Ishikawa (cell line): Measurements from ENCODE around the gene HDGFL2.
A peak's percentile ranks its signal among the peaks of the same experiment; 100 is the strongest.

Experiments
- CEBPB ChIP-seq: IDR thresholded peaks from 2 replicates; pipeline ENCODE4 v1.6.1; 2012
- CREB1 ChIP-seq: IDR thresholded peaks from 2 replicates; pipeline ENCODE4 v1.6.1; 2012; ENCODE audit warnings: low read depth
- EGR1 ChIP-seq: IDR thresholded peaks from 2 replicates; pipeline ENCODE4 v1.6.1; 2012
- EP300 ChIP-seq: IDR thresholded peaks from 2 replicates; pipeline ENCODE4 v1.6.1; 2012; ENCODE audit warnings: borderline replicate concordance
- FOXM1 ChIP-seq: IDR thresholded peaks from 2 replicates; pipeline ENCODE4 v1.6.1; 2012; ENCODE audit warnings: low read depth, borderline replicate concordance
- NFIC ChIP-seq: IDR thresholded peaks from 2 replicates; pipeline ENCODE4 v1.6.1; 2012
- RAD21 ChIP-seq: IDR thresholded peaks from 2 replicates; pipeline ENCODE4 v1.6.1; 2012; ENCODE audit warnings: low read depth
- TAF1 ChIP-seq: IDR thresholded peaks from 2 replicates; pipeline ENCODE4 v1.6.1; 2012; ENCODE audit warnings: low read depth, mild to moderate bottlenecking
- TCF12 ChIP-seq: IDR thresholded peaks from 2 replicates; pipeline ENCODE4 v1.6.1; 2012; ENCODE audit warnings: low read depth
- TEAD4 ChIP-seq: IDR thresholded peaks from 2 replicates; pipeline ENCODE4 v1.6.1; 2012
- YY1 ChIP-seq: IDR thresholded peaks from 2 replicates; pipeline ENCODE4 v1.6.1; 2012; ENCODE audit warnings: low read depth
- ZBTB7A ChIP-seq: IDR thresholded peaks from 2 replicates; pipeline ENCODE4 v1.6.1; 2012; ENCODE audit warnings: low read depth
- TF ChIP-seq, protein P1 (sequence below): IDR thresholded peaks from 2 replicates; pipeline ENCODE4 v1.6.1; 2012; ENCODE audit warnings: low read depth, mild to moderate bottlenecking
- TF ChIP-seq, protein P2 (sequence below): IDR thresholded peaks from 2 replicates; pipeline ENCODE4 v1.6.1; 2012
- TF ChIP-seq, protein P3 (sequence below): IDR thresholded peaks from 2 replicates; pipeline ENCODE4 v1.6.1; 2012

The HDGFL2 gene

DNA sequence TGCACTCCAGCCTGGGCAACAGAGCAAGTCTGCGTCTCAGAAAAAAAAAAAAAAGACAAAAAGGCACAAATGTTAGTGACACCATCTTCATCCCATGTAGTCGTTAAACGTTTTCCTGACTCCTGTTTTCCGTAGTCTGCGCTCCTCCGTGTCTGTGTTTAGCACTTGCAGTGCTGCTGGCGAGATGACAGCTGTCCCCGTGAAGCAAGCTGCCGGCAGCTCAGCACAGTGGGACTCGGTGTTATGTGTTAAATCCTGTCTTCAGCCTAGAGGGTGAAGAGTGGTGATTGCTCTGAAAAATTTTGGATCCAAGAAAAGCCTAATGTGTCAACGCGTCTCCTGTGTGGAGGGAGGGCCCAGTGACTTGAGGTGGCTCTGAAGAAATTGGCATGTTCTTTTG lies 32.9 kb upstream of the HDGFL2 start:
- TF ChIP-seq, protein P1, sequence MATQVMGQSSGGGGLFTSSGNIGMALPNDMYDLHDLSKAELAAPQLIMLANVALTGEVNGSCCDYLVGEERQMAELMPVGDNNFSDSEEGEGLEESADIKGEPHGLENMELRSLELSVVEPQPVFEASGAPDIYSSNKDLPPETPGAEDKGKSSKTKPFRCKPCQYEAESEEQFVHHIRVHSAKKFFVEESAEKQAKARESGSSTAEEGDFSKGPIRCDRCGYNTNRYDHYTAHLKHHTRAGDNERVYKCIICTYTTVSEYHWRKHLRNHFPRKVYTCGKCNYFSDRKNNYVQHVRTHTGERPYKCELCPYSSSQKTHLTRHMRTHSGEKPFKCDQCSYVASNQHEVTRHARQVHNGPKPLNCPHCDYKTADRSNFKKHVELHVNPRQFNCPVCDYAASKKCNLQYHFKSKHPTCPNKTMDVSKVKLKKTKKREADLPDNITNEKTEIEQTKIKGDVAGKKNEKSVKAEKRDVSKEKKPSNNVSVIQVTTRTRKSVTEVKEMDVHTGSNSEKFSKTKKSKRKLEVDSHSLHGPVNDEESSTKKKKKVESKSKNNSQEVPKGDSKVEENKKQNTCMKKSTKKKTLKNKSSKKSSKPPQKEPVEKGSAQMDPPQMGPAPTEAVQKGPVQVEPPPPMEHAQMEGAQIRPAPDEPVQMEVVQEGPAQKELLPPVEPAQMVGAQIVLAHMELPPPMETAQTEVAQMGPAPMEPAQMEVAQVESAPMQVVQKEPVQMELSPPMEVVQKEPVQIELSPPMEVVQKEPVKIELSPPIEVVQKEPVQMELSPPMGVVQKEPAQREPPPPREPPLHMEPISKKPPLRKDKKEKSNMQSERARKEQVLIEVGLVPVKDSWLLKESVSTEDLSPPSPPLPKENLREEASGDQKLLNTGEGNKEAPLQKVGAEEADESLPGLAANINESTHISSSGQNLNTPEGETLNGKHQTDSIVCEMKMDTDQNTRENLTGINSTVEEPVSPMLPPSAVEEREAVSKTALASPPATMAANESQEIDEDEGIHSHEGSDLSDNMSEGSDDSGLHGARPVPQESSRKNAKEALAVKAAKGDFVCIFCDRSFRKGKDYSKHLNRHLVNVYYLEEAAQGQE, result no peak

GRCh38 chr19:4441994-4442818 lies 29.9 kb upstream of the HDGFL2 start:
- TF ChIP-seq EGR1, result peak; percentile 13; the same call in 1 of the 2 replicates
- TF ChIP-seq, protein P1, result no peak

GRCh38 chr19:4442819-4443146 lies 29.3 kb upstream of the HDGFL2 start:
- TF ChIP-seq ZBTB7A (no peak), TCF12 (no peak), TEAD4 (no peak), NFIC (no peak), EP300 (no peak), TAF1 (no peak), RAD21 (no peak), FOXM1 (no peak), CEBPB (no peak), YY1 (no peak)
- TF ChIP-seq, protein P2, sequence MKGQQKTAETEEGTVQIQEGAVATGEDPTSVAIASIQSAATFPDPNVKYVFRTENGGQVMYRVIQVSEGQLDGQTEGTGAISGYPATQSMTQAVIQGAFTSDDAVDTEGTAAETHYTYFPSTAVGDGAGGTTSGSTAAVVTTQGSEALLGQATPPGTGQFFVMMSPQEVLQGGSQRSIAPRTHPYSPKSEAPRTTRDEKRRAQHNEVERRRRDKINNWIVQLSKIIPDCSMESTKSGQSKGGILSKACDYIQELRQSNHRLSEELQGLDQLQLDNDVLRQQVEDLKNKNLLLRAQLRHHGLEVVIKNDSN, result no peak
- TF ChIP-seq, protein P1, result no peak

DNA sequence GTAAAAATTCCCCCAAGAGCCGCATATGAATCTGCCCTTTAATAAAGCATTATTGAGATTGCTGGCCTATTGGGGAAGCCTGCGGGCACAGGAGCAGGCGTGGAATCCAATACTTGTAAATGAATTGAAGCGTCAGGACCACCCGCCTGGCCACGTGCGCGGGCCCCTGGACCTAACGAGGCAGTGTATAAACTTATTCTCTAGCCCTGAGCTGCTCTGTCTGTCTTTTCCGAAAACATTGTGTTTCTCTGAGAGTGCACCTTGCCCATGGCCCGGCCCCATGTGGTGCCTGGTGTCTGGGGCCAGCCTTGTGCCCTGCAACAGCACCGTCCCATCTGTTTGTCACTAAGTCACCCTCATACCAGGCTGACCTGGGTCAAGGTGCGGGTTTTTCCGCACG lies 28.9 kb upstream of the HDGFL2 start:
- TF ChIP-seq ZBTB7A (no peak), YY1 (no peak), TCF12 (no peak), EP300 (no peak), TEAD4 (no peak), CEBPB (no peak), NFIC (no peak), CREB1 (no peak), FOXM1 (no peak), TAF1 (no peak), EGR1 (no peak), RAD21 (no peak)
- TF ChIP-seq, protein P2, result no peak
- TF ChIP-seq, protein P3, sequence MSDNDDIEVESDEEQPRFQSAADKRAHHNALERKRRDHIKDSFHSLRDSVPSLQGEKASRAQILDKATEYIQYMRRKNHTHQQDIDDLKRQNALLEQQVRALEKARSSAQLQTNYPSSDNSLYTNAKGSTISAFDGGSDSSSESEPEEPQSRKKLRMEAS, result no peak
- TF ChIP-seq, protein P1, result no peak
